ENCODE measurements around the gene C2CD4C. TPM values are rescaled to one million over a fixed set of nuclear protein-coding genes. Genes with fewer than 3 reads are reported as not detected.

Gene C2CD4C
- polyA plus RNA-seq, 1 donor (not counting 4 experiments of a cell fraction or from before 2014, with no cell fraction given): 1.6 TPM

DNA sequence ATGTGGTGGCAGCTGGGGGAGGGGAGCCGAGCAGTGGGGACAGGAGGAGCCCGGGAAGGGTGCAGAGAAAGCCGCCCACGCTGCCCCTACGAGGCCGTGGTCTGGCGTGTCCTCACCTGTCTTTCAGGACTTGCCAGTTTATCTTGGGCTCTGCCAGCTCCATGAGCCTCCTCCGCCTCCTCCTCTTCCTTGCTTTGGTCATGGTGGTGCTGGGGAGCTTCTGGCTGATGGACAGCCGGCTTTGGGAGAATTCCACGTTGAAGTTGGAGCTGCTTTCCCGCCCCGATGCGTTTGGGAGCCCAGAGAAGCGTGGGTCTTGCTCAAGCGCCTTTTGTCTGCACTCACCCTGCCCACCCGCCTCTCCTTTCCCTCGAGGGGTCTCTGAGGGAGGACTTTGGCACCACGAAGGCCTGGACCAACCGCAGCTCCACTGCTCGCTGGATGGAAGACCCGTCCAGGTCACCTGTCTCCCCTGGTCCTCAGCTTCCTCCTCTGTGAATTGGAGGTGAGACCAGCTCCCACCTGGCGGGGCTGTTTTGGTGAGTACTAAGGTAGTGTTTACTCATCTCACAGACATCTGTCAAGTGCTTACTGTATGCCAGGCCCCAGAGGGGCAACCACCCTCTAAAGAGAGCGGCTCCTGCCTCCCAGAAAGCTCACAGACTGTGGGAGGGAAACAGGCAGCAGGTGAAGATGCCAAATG, 34.6 kb downstream of the C2CD4C start:
- Histone ChIP-seq H3K27me3 (ENCODE audit: control insufficient read depth, extremely low read depth, insufficient read depth, low read length) (peaks cover 31% of the 10 kb centered on the region), H3K9me1 (ENCODE audit: control insufficient read depth, extremely low read depth, insufficient read depth, low read length) (no peaks in the 10 kb centered on the region), H3K4me3 (ENCODE audit: control insufficient read depth in 2 of 3, extremely low read depth in 1 of 3, insufficient read depth in 2 of 3, low read depth in 1 of 3, low read length in 3 of 3) (peak overlapping the region in 1 of 3 experiments; percentile 18), H3K4me2 (ENCODE audit: control insufficient read depth, extremely low read depth, insufficient read depth, low read depth, low read length) (peak overlapping the region; percentile 51), H3K4me1 (ENCODE audit: control insufficient read depth, extremely low read depth, insufficient read depth, low read length) (peaks cover 17% of the 10 kb centered on the region), H3K79me2 (ENCODE audit: control insufficient read depth, insufficient read depth, low read length) (no peaks in the 10 kb centered on the region), H3K27ac (ENCODE audit: control insufficient read depth, insufficient read depth, low read length) (no peak overlapping the region), H3K36me3 (ENCODE audit: control insufficient read depth in 2 of 2, extremely low read depth in 1 of 2, insufficient read depth in 2 of 2, low read length in 2 of 2) (no peaks in the 10 kb centered on the region), H2AFZ (ENCODE audit: control insufficient read depth, low read length) (peak overlapping the region; percentile 37), H4K20me1 (ENCODE audit: control insufficient read depth, extremely low read depth, insufficient read depth, low read length) (no peaks in the 10 kb centered on the region), H3K9ac (ENCODE audit: control insufficient read depth, extremely low read depth, insufficient read depth, low read length) (no peak overlapping the region), H3K9me3 (ENCODE audit: control insufficient read depth, low read depth, low read length) (no peaks in the 10 kb centered on the region)
- no peak for DNase-seq (ENCODE audit: low read depth, low spot score)
- no peak for FAIRE-seq
- dilution Hi-C loops (cut with MboI; ENCODE audit: extremely low pct_ligation_motif_present, low sequenced_read_pairs): no loop called here
- no peak for TF ChIP-seq EZH2 (IDR thresholded peaks at IDR 0.05; ENCODE audit: low read length)
- TF ChIP-seq, protein P1, sequence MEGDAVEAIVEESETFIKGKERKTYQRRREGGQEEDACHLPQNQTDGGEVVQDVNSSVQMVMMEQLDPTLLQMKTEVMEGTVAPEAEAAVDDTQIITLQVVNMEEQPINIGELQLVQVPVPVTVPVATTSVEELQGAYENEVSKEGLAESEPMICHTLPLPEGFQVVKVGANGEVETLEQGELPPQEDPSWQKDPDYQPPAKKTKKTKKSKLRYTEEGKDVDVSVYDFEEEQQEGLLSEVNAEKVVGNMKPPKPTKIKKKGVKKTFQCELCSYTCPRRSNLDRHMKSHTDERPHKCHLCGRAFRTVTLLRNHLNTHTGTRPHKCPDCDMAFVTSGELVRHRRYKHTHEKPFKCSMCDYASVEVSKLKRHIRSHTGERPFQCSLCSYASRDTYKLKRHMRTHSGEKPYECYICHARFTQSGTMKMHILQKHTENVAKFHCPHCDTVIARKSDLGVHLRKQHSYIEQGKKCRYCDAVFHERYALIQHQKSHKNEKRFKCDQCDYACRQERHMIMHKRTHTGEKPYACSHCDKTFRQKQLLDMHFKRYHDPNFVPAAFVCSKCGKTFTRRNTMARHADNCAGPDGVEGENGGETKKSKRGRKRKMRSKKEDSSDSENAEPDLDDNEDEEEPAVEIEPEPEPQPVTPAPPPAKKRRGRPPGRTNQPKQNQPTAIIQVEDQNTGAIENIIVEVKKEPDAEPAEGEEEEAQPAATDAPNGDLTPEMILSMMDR (optimal IDR thresholded peaks at IDR 0.05 in 1 of 3, IDR thresholded peaks at IDR 0.05 in 1 of 3, conservative IDR thresholded peaks at IDR 0.05 in 1 of 3; ENCODE audit: extremely low read depth in 1 of 3, insufficient read depth in 2 of 3, low read length in 3 of 3): no peak

DNA sequence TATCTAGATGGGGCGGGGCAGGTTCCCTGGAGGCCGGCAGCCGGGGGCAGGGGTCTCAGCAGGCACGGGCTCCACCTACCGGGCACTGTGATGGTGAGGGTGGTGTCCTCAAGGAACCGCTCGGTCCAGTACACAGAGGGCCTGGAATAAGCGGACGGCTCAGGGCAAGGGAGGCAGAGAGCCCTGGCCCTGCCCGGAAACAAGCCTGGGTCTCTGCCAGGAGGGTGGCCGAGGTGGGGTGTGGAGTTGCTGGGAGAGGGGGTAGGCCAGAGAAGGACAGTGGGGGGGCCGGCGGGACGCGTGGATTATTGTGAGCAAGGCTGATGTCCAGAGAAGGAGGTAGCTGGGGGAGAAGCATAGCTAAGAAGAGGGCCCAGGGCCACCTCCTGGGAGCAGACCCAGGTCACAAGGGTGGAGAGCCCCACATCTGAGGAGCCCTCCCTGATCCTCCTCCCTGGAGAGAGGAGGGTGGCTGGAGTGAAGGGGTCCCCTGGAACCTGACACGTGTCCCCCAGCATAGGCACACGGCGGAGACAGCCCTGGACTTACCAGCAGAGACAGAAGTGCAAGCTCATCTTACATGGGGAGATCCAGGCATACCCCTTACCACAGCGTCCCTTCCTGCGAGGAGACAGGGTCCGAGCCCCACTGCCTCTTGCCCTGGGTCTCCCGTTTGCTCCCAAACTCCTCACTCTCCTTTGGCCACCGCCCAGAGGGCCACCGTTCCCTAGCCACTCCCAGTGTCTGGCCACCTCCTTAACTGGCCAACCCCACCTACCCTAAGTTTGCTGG, 35.4 kb downstream of the C2CD4C start:
- TF ChIP-seq EZH2 (IDR thresholded peaks at IDR 0.05; ENCODE audit: low read length): no peak
- TF ChIP-seq, protein P1 (optimal IDR thresholded peaks at IDR 0.05 in 1 of 3, IDR thresholded peaks at IDR 0.05 in 1 of 3, conservative IDR thresholded peaks at IDR 0.05 in 1 of 3; ENCODE audit: extremely low read depth in 1 of 3, insufficient read depth in 2 of 3, low read length in 3 of 3): no peak
- H2AFZ ChIP-seq (ENCODE audit: control insufficient read depth, low read length): peak overlapping the region; percentile 37
- H3K4me1 ChIP-seq (ENCODE audit: control insufficient read depth, extremely low read depth, insufficient read depth, low read length): peaks cover 17% of the 10 kb centered on the region
- H3K36me3 ChIP-seq (ENCODE audit: control insufficient read depth in 2 of 2, extremely low read depth in 1 of 2, insufficient read depth in 2 of 2, low read length in 2 of 2): no peaks in the 10 kb centered on the region
- dilution Hi-C loops (cut with MboI; ENCODE audit: extremely low pct_ligation_motif_present, low sequenced_read_pairs): no loop called here
- H3K27me3 ChIP-seq (ENCODE audit: control insufficient read depth, extremely low read depth, insufficient read depth, low read length): peaks cover 31% of the 10 kb centered on the region
- H3K9ac ChIP-seq (ENCODE audit: control insufficient read depth, extremely low read depth, insufficient read depth, low read length): no peak overlapping the region
- no peaks in the 10 kb centered on the region for H3K9me3 ChIP-seq (ENCODE audit: control insufficient read depth, low read depth, low read length)
- peak overlapping the region in 1 of 3 experiments; percentile 18 for H3K4me3 ChIP-seq (ENCODE audit: control insufficient read depth in 2 of 3, extremely low read depth in 1 of 3, insufficient read depth in 2 of 3, low read depth in 1 of 3, low read length in 3 of 3)
- no peaks in the 10 kb centered on the region for H3K9me1 ChIP-seq (ENCODE audit: control insufficient read depth, extremely low read depth, insufficient read depth, low read length)
- H3K79me2 ChIP-seq (ENCODE audit: control insufficient read depth, insufficient read depth, low read length): no peaks in the 10 kb centered on the region
- peak overlapping the region; percentile 51 for H3K4me2 ChIP-seq (ENCODE audit: control insufficient read depth, extremely low read depth, insufficient read depth, low read depth, low read length)
- H3K27ac ChIP-seq (ENCODE audit: control insufficient read depth, insufficient read depth, low read length): no peak overlapping the region
- no peak for FAIRE-seq
- no peak for DNase-seq (ENCODE audit: low read depth, low spot score)
- H4K20me1 ChIP-seq (ENCODE audit: control insufficient read depth, extremely low read depth, insufficient read depth, low read length): no peaks in the 10 kb centered on the region

All from keratinocyte (primary cell).